Loucy (cell line): Measurements from ENCODE around the gene LRCH3.
A peak's percentile ranks its signal among the peaks of the same experiment; 100 is the strongest.

Experiments
- H2AFZ ChIP-seq: fragments of 200-600 bp; sonication (generic); 2 replicates; pipeline ENCODE4 v1.6.0; 2016; ENCODE audit warnings: antibody characterized with exemption, mild to moderate bottlenecking, low read length, moderate library complexity
- H3F3A ChIP-seq: fragments of 200-600 bp; 2 replicates; pipeline ENCODE4 v1.6.0; 2016; ENCODE audit warnings: antibody characterized with exemption, low read depth, mild to moderate bottlenecking
- H3K27me3 ChIP-seq: fragments of 200-600 bp; sonication (generic); 2 replicates; pipeline ENCODE4 v1.6.1; 2014; ENCODE audit warnings: low read length, mild to moderate bottlenecking; ENCODE audit not compliant: insufficient read depth, poor library complexity, severe bottlenecking
- H3K36me3 ChIP-seq: fragments of 200-600 bp; sonication (generic); 2 replicates; pipeline ENCODE4 v1.6.1; 2016; ENCODE audit warnings: low read length; ENCODE audit not compliant: insufficient read depth
- H3K4me1 ChIP-seq: fragments of 200-600 bp; sonication (generic); 2 replicates; pipeline ENCODE4 v1.5.1; 2014; ENCODE audit warnings: low read length, mild to moderate bottlenecking; ENCODE audit not compliant: insufficient read depth, poor library complexity, severe bottlenecking
- H3K4me2 ChIP-seq: fragments of 200-600 bp; sonication (generic); 2 replicates; pipeline ENCODE4 v1.6.0; 2014; ENCODE audit warnings: antibody characterized with exemption, low read length, low read depth, mild to moderate bottlenecking; ENCODE audit not compliant: poor library complexity, severe bottlenecking
- H3K4me3 ChIP-seq: fragments of 200-600 bp; sonication (generic); 2 replicates; pipeline ENCODE4 v1.5.1; 2014; ENCODE audit warnings: low read length, mild to moderate bottlenecking, mixed read lengths; ENCODE audit not compliant: poor library complexity, severe bottlenecking
- H3K79me2 ChIP-seq: fragments of 200-600 bp; sonication (generic); 2 replicates; pipeline ENCODE4 v1.6.1; 2014; ENCODE audit warnings: low read length; ENCODE audit not compliant: insufficient read depth
- H3K9ac ChIP-seq: fragments of 200-600 bp; sonication (generic); 2 replicates; pipeline ENCODE4 v1.6.0; 2014; ENCODE audit warnings: mild to moderate bottlenecking, low read depth, low read length, moderate library complexity; ENCODE audit not compliant: poor library complexity, severe bottlenecking
- H3K9me2 ChIP-seq: fragments of 200-600 bp; sonication (generic); replicated peaks from 2 replicates; pipeline ENCODE4 v1.6.1; 2016; ENCODE audit warnings: low read depth, low read length, mixed read lengths
- H3K9me3 ChIP-seq: fragments of 200-600 bp; sonication (generic); 2 replicates; pipeline ENCODE4 v1.6.1; 2014; ENCODE audit warnings: mild to moderate bottlenecking, antibody characterized with exemption, low read length, low read depth; ENCODE audit not compliant: insufficient read depth
- H4K20me1 ChIP-seq: fragments of 200-600 bp; sonication (generic); 2 replicates; pipeline ENCODE4 v1.6.0; 2014; ENCODE audit warnings: antibody characterized with exemption, low read length, mild to moderate bottlenecking; ENCODE audit not compliant: insufficient read depth, poor library complexity, severe bottlenecking
- EZH2phosphoT487 ChIP-seq: fragments of 200-600 bp; IDR thresholded peaks from 2 replicates; pipeline ENCODE4 v1.6.1; 2018; ENCODE audit warnings: antibody characterized with exemption, mild to moderate bottlenecking, moderate library complexity, borderline replicate concordance
- TF ChIP-seq, protein P1 (sequence below): fragments of 200-600 bp; sonication (generic); conservative IDR thresholded peaks from 2 replicates; pipeline ENCODE4 v1.5.1; 2014; ENCODE audit warnings: mild to moderate bottlenecking, antibody characterized with exemption, low read length

LRCH3 gene

DNA sequence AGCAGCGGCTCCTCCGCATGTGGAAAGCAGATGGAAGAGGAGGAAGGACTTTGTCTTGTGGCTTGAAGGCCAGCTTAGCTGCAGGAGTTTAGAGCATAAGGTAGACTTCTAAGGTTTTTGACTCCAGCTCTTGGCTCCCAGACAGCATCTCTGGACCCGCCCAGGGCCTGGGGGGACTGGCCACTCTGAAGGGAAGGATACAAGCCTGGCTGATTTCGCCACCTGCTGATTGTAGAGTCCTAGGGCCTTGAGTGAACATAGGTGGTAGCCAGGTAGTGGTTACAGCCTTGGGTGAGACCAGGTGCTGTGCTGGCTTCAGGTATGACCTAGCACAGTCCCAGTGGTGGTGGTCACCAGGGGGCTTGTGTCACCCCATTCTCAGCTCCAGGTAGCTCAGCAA lies 110.6 kb downstream of the LRCH3 start:
- Histone ChIP-seq H3K9me2 (no peaks in the 10 kb centered on the region), H3K4me2 (no peak overlapping the region), H3K4me1 (no peaks in the 10 kb centered on the region), H3K36me3 (no peaks in the 10 kb centered on the region), H2AFZ (no peak overlapping the region), H3K9me3 (no peaks in the 10 kb centered on the region), H4K20me1 (no peaks in the 10 kb centered on the region), H3K79me2 (no peaks in the 10 kb centered on the region), H3K9ac (no peak overlapping the region), H3K4me3 (no peak overlapping the region), H3F3A (no peaks in the 10 kb centered on the region), H3K27me3 (no peaks in the 10 kb centered on the region)
- no peak for TF ChIP-seq EZH2phosphoT487
- TF ChIP-seq, protein P1, sequence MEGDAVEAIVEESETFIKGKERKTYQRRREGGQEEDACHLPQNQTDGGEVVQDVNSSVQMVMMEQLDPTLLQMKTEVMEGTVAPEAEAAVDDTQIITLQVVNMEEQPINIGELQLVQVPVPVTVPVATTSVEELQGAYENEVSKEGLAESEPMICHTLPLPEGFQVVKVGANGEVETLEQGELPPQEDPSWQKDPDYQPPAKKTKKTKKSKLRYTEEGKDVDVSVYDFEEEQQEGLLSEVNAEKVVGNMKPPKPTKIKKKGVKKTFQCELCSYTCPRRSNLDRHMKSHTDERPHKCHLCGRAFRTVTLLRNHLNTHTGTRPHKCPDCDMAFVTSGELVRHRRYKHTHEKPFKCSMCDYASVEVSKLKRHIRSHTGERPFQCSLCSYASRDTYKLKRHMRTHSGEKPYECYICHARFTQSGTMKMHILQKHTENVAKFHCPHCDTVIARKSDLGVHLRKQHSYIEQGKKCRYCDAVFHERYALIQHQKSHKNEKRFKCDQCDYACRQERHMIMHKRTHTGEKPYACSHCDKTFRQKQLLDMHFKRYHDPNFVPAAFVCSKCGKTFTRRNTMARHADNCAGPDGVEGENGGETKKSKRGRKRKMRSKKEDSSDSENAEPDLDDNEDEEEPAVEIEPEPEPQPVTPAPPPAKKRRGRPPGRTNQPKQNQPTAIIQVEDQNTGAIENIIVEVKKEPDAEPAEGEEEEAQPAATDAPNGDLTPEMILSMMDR: no peak

DNA sequence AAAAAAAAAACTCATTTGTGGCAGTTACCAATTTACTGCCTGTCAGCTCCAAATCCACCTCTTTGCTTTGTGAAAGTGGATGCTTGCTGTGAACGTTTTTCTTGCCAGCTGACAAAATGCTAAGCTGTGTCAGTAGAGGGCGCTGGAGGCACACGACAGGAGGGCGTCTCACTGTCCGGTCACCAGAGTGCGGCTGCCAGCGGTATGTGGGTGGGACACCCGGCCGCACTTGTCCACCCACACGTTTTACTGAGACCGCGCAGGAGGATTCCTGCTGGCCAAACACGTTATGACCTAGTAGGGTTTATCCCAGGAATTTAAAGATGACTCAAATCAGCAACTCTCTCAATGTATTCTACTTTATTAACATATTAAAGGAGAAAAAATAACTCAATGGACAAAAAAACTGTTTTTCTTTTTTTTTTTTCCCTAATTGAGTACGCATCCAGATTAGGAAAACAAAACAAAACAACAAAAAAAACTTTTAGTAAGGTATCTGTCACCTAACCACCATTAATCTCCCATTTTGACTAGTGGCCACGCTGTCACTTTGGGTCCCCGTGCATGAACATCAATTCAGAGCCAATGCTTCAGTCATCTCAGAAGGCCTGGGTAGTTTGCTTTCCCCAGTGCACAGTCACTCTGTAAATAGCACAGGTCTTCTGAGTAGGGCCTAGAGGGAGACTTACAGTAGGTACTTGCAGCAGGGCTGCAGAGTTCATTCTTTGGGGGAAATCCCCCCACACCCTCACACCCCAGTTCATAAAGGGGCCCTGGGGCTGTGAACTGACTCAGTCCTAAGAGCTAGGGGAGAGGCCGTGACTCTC lies 115.2 kb downstream of the LRCH3 start:
- Histone ChIP-seq H4K20me1 (no peaks in the 10 kb centered on the region), H3K4me2 (peak overlapping the region; percentile 11), H3K27me3 (no peaks in the 10 kb centered on the region), H3K79me2 (no peaks in the 10 kb centered on the region), H2AFZ (no peak overlapping the region), H3K9me3 (no peaks in the 10 kb centered on the region), H3K4me3 (no peak overlapping the region), H3F3A (no peaks in the 10 kb centered on the region), H3K9ac (no peak overlapping the region), H3K36me3 (no peaks in the 10 kb centered on the region), H3K4me1 (no peaks in the 10 kb centered on the region), H3K9me2 (no peaks in the 10 kb centered on the region)
- TF ChIP-seq, protein P1: peak; percentile 94
- no peak for TF ChIP-seq EZH2phosphoT487

DNA sequence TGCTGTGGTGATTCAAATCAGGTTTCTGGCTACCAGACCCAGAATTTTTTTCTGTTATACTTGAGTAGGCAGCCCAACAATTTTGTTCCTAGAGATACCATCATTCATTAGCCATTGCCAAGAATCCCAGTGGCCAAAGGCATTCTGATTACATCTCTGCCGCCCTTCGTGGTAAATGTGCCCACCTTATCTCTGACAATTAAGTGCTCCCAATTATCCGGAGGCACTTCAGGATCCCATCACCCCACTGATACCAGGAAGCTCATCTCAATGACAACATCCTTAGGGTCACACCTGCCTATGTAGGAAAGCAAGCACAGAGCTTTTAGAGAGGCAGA lies 115.8 kb downstream of the LRCH3 start:
- no peak overlapping the region for H3K4me2 ChIP-seq
- no peaks in the 10 kb centered on the region for H3K36me3 ChIP-seq
- no peak overlapping the region for H3K9ac ChIP-seq
- H4K20me1 ChIP-seq: no peaks in the 10 kb centered on the region
- no peaks in the 10 kb centered on the region for H3K9me2 ChIP-seq
- no peak overlapping the region for H3K4me3 ChIP-seq
- no peaks in the 10 kb centered on the region for H3F3A ChIP-seq
- no peaks in the 10 kb centered on the region for H3K4me1 ChIP-seq
- H3K9me3 ChIP-seq: no peaks in the 10 kb centered on the region
- no peaks in the 10 kb centered on the region for H3K79me2 ChIP-seq
- TF ChIP-seq, protein P1: no peak
- no peak for TF ChIP-seq EZH2phosphoT487
- H2AFZ ChIP-seq: no peak overlapping the region
- H3K27me3 ChIP-seq: no peaks in the 10 kb centered on the region
